HEK293T (cell line): ENCODE results near the gene LRP1B.

ENCODE experiments used
- ARNT ChIP-seq: fragments of 450-650 bp; IDR thresholded peaks from 2 replicates; pipeline ENCODE4 v1.6.1; 2017; ENCODE audit warnings: mild to moderate bottlenecking
- BHLHE40 ChIP-seq: fragments of 450-650 bp; IDR thresholded peaks from 2 replicates; pipeline ENCODE4 v1.6.1; 2016; ENCODE audit warnings: mild to moderate bottlenecking, moderate library complexity, borderline replicate concordance
- CTBP1 ChIP-seq: fragments of 450-650 bp; IDR thresholded peaks from 2 replicates; pipeline ENCODE4 v1.6.1; 2016; ENCODE audit warnings: borderline replicate concordance
- ELF4 ChIP-seq: fragments of 450-650 bp; IDR thresholded peaks from 2 replicates; pipeline ENCODE4 v1.6.1; 2017; ENCODE audit warnings: antibody characterized with exemption
- FOXA1 ChIP-seq: fragments of 450-650 bp; IDR thresholded peaks from 2 replicates; pipeline ENCODE4 v1.6.1; 2016; ENCODE audit warnings: mild to moderate bottlenecking
- FOXK2 ChIP-seq: fragments of 450-650 bp; IDR thresholded peaks from 2 replicates; pipeline ENCODE4 v1.6.1; 2016; ENCODE audit warnings: mild to moderate bottlenecking
- FOXM1 ChIP-seq: fragments of 450-650 bp; IDR thresholded peaks from 2 replicates; pipeline ENCODE4 v1.6.1; 2017; ENCODE audit warnings: mild to moderate bottlenecking, borderline replicate concordance
- HDGF ChIP-seq: fragments of 450-650 bp; IDR thresholded peaks from 2 replicates; pipeline ENCODE4 v1.6.1; 2017; ENCODE audit warnings: antibody characterized with exemption, borderline replicate concordance
- LEF1 ChIP-seq: fragments of 450-650 bp; IDR thresholded peaks from 2 replicates; pipeline ENCODE4 v1.6.1; 2017; ENCODE audit warnings: mild to moderate bottlenecking, borderline replicate concordance
- PKNOX1 ChIP-seq: fragments of 450-650 bp; IDR thresholded peaks from 2 replicates; pipeline ENCODE4 v1.6.1; 2016
- SP1 ChIP-seq: fragments of 450-650 bp; IDR thresholded peaks from 2 replicates; pipeline ENCODE4 v1.6.1; 2017
- SUZ12 ChIP-seq: fragments of 450-650 bp; IDR thresholded peaks from 2 replicates; pipeline ENCODE4 v1.6.1; 2016; ENCODE audit warnings: mild to moderate bottlenecking
- TARDBP ChIP-seq: fragments of 450-650 bp; IDR thresholded peaks from 2 replicates; pipeline ENCODE4 v1.6.1; 2016
- ZNF384 ChIP-seq: fragments of 450-650 bp; IDR thresholded peaks from 2 replicates; pipeline ENCODE4 v1.6.1; 2016

DNA sequence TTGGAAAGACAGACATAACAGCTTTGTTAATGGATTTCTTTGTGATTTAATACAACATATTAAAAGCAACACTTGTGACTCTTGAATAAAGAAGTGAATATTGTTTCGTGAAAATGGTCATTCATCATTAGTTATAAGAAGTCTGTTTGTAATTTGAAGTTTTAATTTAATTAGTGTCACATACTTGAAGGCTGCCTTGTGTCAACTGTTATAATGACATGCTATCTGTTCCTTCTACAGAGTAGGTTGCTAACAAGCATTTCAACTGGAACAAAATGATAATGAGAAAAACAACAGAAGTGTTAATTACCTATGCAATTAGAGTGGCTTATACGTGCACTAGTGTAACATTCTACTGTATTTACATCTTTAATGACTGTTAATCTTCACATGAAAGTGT, 624.7 kb downstream of the LRP1B start:
- TF ChIP-seq PKNOX1 (no peak), ZNF384 (no peak), SP1 (no peak), BHLHE40 (no peak), FOXM1 (no peak), ELF4 (no peak), FOXA1 (no peak), FOXK2 (no peak), SUZ12 (no peak), ARNT (no peak), TARDBP (no peak), LEF1 (no peak), HDGF (no peak), CTBP1 (no peak)
